ENCODE data around the gene SEC61G. TPM values are rescaled to one million over a fixed set of nuclear protein-coding genes. Genes with fewer than 3 reads are reported as not detected.

The SEC61G gene
- polyA plus RNA-seq, 1 of the 3 experiments (the other 2 are of a cell fraction) = 229 TPM

GRCh38 chr7:54743580-54743979 lies 15.4 kb downstream of the SEC61G start:
- Histone ChIP-seq H3K4me1 (ENCODE audit: control insufficient read depth in 1 of 2, insufficient read depth in 2 of 2, low read depth in 1 of 2, low read length in 1 of 2) (peaks cover 0 to 8% of the 10 kb centered on the region in 2 experiments; a peak in 2 of 4 replicates), H3K9ac (no peak overlapping the region), H3K79me2 (ENCODE audit: insufficient read depth) (no peaks in the 10 kb centered on the region), H3K27me3 (ENCODE audit: insufficient read depth) (no peaks in the 10 kb centered on the region), H4K20me1 (ENCODE audit: insufficient read depth) (peaks cover 6% of the 10 kb centered on the region; the same call in 1 of the 2 replicates), H3K27ac (ENCODE audit: low read depth in 2 of 2, low read length in 1 of 2) (no peak overlapping the region), H3F3A (replicated peaks; ENCODE audit: insufficient read depth) (peaks cover 18% of the 10 kb centered on the region), H3K4me2 (no peak overlapping the region), H3K9me3 (no peaks in the 10 kb centered on the region), H3K4me3 (ENCODE audit: low read depth in 2 of 2, low read length in 1 of 2) (no peak overlapping the region), H3K36me3 (replicated peaks in 1 of 2; ENCODE audit: control insufficient read depth in 1 of 2, insufficient read depth in 2 of 2, low read length in 1 of 2) (peaks cover 5 to 20% of the 10 kb centered on the region in 2 experiments), H2AFZ (ENCODE audit: low read depth) (no peak overlapping the region), H3K9me2 (no peaks in the 10 kb centered on the region)
- no peak for DNase-seq
- ChIA-PET POLR2A (interaction anchor here (1.4 kb wide), 1 partner anchor 15 kb away, joined by 4 read pairs; the partner anchor contains the start of gene SEC61G), CTCF (no interaction called here)
- WGBS (ENCODE audit: low lambda C conversion rate) = 87% methylated on average over 1 of the region's 1 CpG
- TF ChIP-seq PBX3 (IDR thresholded peaks at IDR 0.05) = no peak
- TF ChIP-seq FOXM1 (IDR thresholded peaks at IDR 0.05; ENCODE audit: low read depth) = no peak
- no peak for TF ChIP-seq GABPA (IDR thresholded peaks at IDR 0.05; ENCODE audit: low read depth)
- TF ChIP-seq ZBTB33 (IDR thresholded peaks at IDR 0.05; ENCODE audit: borderline replicate concordance, low read depth) = no peak

- Histone ChIP-seq H3K27ac (ENCODE audit: low read depth in 2 of 2, low read length in 1 of 2) (peak overlapping the region in 1 of 2 experiments; percentile 36; a peak in 1 of 4 replicates), H3K4me3 (ENCODE audit: low read depth in 2 of 2, low read length in 1 of 2) (no peak overlapping the region), H3K4me1 (ENCODE audit: control insufficient read depth in 1 of 2, insufficient read depth in 2 of 2, low read depth in 1 of 2, low read length in 1 of 2) (peaks cover 0 to 12% of the 10 kb centered on the region in 2 experiments; a peak in 2 of 4 replicates), H3K36me3 (replicated peaks in 1 of 2; ENCODE audit: control insufficient read depth in 1 of 2, insufficient read depth in 2 of 2, low read length in 1 of 2) (no peaks in the 10 kb centered on the region), H2AFZ (ENCODE audit: low read depth) (no peak overlapping the region), H4K20me1 (ENCODE audit: insufficient read depth) (no peaks in the 10 kb centered on the region), H3K4me2 (no peak overlapping the region), H3K79me2 (ENCODE audit: insufficient read depth) (no peaks in the 10 kb centered on the region), H3K9me3 (no peaks in the 10 kb centered on the region), H3K9me2 (no peaks in the 10 kb centered on the region), H3F3A (replicated peaks; ENCODE audit: insufficient read depth) (peaks cover 5% of the 10 kb centered on the region), H3K27me3 (ENCODE audit: insufficient read depth) (no peaks in the 10 kb centered on the region), H3K9ac (no peak overlapping the region)
- ChIA-PET POLR2A (no interaction called here), CTCF (interaction anchor here (1.1 kb wide), 2 partner anchors 35 to 516 kb away, joined by 4 read pairs; no protein-coding TSS in a partner anchor)
- DNase-seq = peak; percentile 39
- 5% methylated on average over 1 of the region's 1 CpG for WGBS (ENCODE audit: low lambda C conversion rate)
- peak; percentile 85 for TF ChIP-seq PBX3 (IDR thresholded peaks at IDR 0.05)
- TF ChIP-seq REST (IDR thresholded peaks at IDR 0.05; ENCODE audit: low read depth, low read length) = no peak
- TF ChIP-seq CTCF (IDR thresholded peaks at IDR 0.05) = no peak
- TF ChIP-seq GABPA (IDR thresholded peaks at IDR 0.05; ENCODE audit: low read depth) = no peak
- TF ChIP-seq NFIC (IDR thresholded peaks at IDR 0.05; ENCODE audit: borderline replicate concordance) = peak; percentile 25; the same call in 1 of the 2 replicates
- TF ChIP-seq FOSL2 (IDR thresholded peaks at IDR 0.05; ENCODE audit: borderline replicate concordance, low read depth) = no peak
- TF ChIP-seq EP300 (IDR thresholded peaks at IDR 0.05; ENCODE audit: borderline replicate concordance in 1 of 2, low read depth in 1 of 2, low read length in 1 of 2) = peak; percentile 34 to 74; a peak in 3 of 4 replicates
- TF ChIP-seq POLR2AphosphoS5 (IDR thresholded peaks at IDR 0.05; ENCODE audit: low read depth, low read length) = peak; percentile 96
- TF ChIP-seq GATA2 (CRISPR knock-in tag; IDR thresholded peaks at IDR 0.05) = no peak
- TF ChIP-seq FOXJ3 (CRISPR knock-in tag; IDR thresholded peaks at IDR 0.05) = no peak
- TF ChIP-seq MEF2A (IDR thresholded peaks at IDR 0.05; ENCODE audit: borderline replicate concordance, low read depth) = no peak
- no peak for TF ChIP-seq IRF3 (IDR thresholded peaks at IDR 0.05; ENCODE audit: low read depth, low read length)
- TF ChIP-seq TAF1 (IDR thresholded peaks at IDR 0.05; ENCODE audit: borderline replicate concordance, low read depth, low read length) = no peak
These were observed 20.3 kb downstream of the SEC61G start for GRCh38 chr7:54738737-54739136.
